AG04449 (cell line): ENCODE results near the gene FRMPD4.
"Not testable (repeated sequence)": the region's sequence is repeated elsewhere in the genome, so short reads cannot be mapped to it uniquely, and the experiment has no call there.

ENCODE experiments used
- CTCF ChIA-PET: fragments of 350-600 bp; formaldehyde crosslinking; extraction: SDS; loops from one replicate; lab custom pipeline; 2021; ENCODE audit warnings: antibody characterized with exemption; lab: Yijun Ruan, JAX
- POLR2A ChIA-PET: fragments of 400-600, 350-600 bp; formaldehyde crosslinking; extraction: SDS; loops from one replicate; lab custom pipeline; 2020; ENCODE audit warnings: antibody characterized with exemption, inconsistent platforms; lab: Yijun Ruan, JAX
- DNase-seq: peaks from one replicate; pipeline ENCODE4 v3.0.0-alpha.2; 2010; ENCODE audit warnings: low read depth, low spot score
- H3K4me3 ChIP-seq: 2 replicates; pipeline ENCODE4 v1.5.1; 2011; ENCODE audit warnings: low read depth, mild to moderate bottlenecking, control low read depth, low read length
- CTCF ChIP-seq: IDR thresholded peaks from one replicate; pipeline ENCODE4 v1.5.1; 2011; ENCODE audit warnings: mild to moderate bottlenecking, moderate library complexity, low read length, control low read depth, inconsistent platforms; ENCODE audit not compliant: insufficient read depth; ENCODE audit errors: missing control alignments

Gene FRMPD4

GRCh38 chrX:12497832-12498591 lies 359.7 kb downstream of the FRMPD4 start:
- TF ChIP-seq CTCF = no peak
- POLR2A ChIA-PET = no interaction called here
- CTCF ChIA-PET = no interaction called here
- H3K4me3 ChIP-seq = no peak overlapping the region
- DNase-seq = no peak

DNA sequence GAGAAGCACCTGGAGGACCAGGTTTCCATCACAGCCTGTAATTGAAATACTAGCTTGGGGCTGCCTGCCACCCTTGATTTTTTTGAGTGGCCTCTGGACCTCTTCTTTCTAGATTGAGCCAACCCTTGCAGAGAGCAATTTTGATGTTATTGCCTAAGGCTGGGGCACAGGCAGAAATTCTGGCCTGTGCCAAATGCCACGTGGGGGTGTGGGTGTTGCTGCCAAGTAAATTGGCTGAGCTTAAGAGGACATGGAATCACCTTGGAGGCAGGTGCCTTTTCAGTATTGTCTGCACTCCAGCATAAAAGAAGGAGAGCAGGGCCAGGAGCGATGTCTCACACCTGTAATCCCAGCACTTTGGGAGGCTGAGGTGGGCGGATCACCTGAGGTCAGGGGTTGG lies 366.9 kb downstream of the FRMPD4 start:
- ChIA-PET CTCF (no interaction called here), POLR2A (no interaction called here)
- DNase-seq = no peak
- H3K4me3 ChIP-seq = no peak overlapping the region
- TF ChIP-seq CTCF = no peak

- DNase-seq, POLR2A ChIA-PET, H3K4me3 ChIP-seq: not testable (repeated sequence)
- CTCF ChIA-PET = interaction anchor here (0.9 kb wide), 1 partner anchor 186 kb away, joined by 3 read pairs; no protein-coding TSS in a partner anchor
These were observed 377.1 kb downstream of the FRMPD4 start for GRCh38 chrX:12515384-12515783.

- POLR2A ChIA-PET = no interaction called here
- CTCF ChIA-PET = no interaction called here
These were observed 388.0 kb downstream of the FRMPD4 start for GRCh38 chrX:12526306-12526705.

GRCh38 chrX:12538096-12538495 lies 399.8 kb downstream of the FRMPD4 start:
- POLR2A ChIA-PET, H3K4me3 ChIP-seq, CTCF ChIA-PET, DNase-seq: not testable (repeated sequence)

More at GRCh38 chrX:12526306-12526705, 388.0 kb downstream of the FRMPD4 start:
- DNase-seq = no peak
- TF ChIP-seq CTCF = no peak
- no peak overlapping the region for H3K4me3 ChIP-seq

- DNase-seq, POLR2A ChIA-PET, H3K4me3 ChIP-seq, CTCF ChIA-PET: not testable (repeated sequence)
These were observed 404.0 kb downstream of the FRMPD4 start for GRCh38 chrX:12542251-12542650.

- ChIA-PET POLR2A (no interaction called here), CTCF (no interaction called here)
- no peak for DNase-seq
- H3K4me3 ChIP-seq = no peak overlapping the region
- no peak for TF ChIP-seq CTCF
These were observed 410.1 kb downstream of the FRMPD4 start for GRCh38 chrX:12548341-12548740.

DNA sequence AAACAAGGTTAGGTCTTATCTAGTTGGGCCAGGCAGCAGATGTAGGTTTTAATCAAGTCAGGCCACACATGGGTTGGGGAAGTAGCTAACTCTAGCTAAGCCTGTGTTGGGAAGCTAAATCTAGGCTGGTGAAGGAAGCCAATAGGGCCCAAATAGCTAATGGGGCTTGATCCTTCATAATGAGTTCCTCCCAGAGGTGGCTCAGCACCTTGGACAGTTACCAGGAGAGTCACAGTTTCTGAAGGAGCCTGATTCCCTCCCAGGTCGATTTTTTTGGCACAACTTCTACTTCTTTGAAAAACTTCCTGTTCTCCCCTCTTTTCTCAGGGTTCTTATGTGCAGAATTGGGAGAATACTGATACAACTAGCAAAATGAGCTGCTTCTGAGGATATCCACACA lies 410.5 kb downstream of the FRMPD4 start:
- TF ChIP-seq CTCF = no peak
- DNase-seq = no peak
- CTCF ChIA-PET = no interaction called here
- H3K4me3 ChIP-seq = no peak overlapping the region
- POLR2A ChIA-PET = no interaction called here
